B cell (primary cell): ENCODE measurements around the gene HHAT.

ENCODE experiments used
- EZH2 ChIP-seq: IDR thresholded peaks from 2 replicates; pipeline ENCODE4 v1.6.1; 2012; ENCODE audit warnings: borderline replicate concordance, low read depth, mild to moderate bottlenecking, moderate library complexity, low read length; ENCODE audit not compliant: insufficient read depth, poor library complexity, severe bottlenecking
- TF ChIP-seq, protein P1 (sequence below): fragments of 200-600 bp; IDR thresholded peaks from one replicate; pipeline ENCODE4 v1.8.0; 2022; ENCODE audit warnings: antibody characterized with exemption, mild to moderate bottlenecking

- TF ChIP-seq, protein P1, sequence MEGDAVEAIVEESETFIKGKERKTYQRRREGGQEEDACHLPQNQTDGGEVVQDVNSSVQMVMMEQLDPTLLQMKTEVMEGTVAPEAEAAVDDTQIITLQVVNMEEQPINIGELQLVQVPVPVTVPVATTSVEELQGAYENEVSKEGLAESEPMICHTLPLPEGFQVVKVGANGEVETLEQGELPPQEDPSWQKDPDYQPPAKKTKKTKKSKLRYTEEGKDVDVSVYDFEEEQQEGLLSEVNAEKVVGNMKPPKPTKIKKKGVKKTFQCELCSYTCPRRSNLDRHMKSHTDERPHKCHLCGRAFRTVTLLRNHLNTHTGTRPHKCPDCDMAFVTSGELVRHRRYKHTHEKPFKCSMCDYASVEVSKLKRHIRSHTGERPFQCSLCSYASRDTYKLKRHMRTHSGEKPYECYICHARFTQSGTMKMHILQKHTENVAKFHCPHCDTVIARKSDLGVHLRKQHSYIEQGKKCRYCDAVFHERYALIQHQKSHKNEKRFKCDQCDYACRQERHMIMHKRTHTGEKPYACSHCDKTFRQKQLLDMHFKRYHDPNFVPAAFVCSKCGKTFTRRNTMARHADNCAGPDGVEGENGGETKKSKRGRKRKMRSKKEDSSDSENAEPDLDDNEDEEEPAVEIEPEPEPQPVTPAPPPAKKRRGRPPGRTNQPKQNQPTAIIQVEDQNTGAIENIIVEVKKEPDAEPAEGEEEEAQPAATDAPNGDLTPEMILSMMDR = no peak
- TF ChIP-seq EZH2 = no peak
These were observed 278.7 kb downstream of the HHAT start for GRCh38 chr1:210607361-210607760.
